GM23248 (cell line): ENCODE results near the gene GALNT10. TPM values are rescaled to one million over a fixed set of nuclear protein-coding genes. Genes with fewer than 3 reads are reported as not detected.

Source experiments
- DNase-seq: peaks from one replicate; pipeline ENCODE4 v3.0.0-alpha.2; 2015
- H2AFZ ChIP-seq: fragments of 200-600 bp; sonication (generic); 2 replicates; pipeline ENCODE4 v1.6.1; 2016; ENCODE audit warnings: antibody characterized with exemption
- H3F3A ChIP-seq: fragments of 200-600 bp; sonication (generic); 2 replicates; pipeline ENCODE4 v1.6.1; 2016; ENCODE audit warnings: mild to moderate bottlenecking, antibody characterized with exemption, mixed run types; ENCODE audit not compliant: insufficient read depth
- H3K27ac ChIP-seq: fragments of 200-600 bp; sonication (generic); 2 replicates; pipeline ENCODE4 v1.5.1; 2016; ENCODE audit warnings: mild to moderate bottlenecking
- H3K27me3 ChIP-seq: fragments of 200-600 bp; sonication (generic); replicated peaks from 2 replicates; pipeline ENCODE4 v1.6.1; 2016; ENCODE audit warnings: mild to moderate bottlenecking; ENCODE audit not compliant: insufficient read depth
- H3K36me3 ChIP-seq: fragments of 200-600 bp; sonication (generic); 2 replicates; pipeline ENCODE4 v1.6.1; 2016; ENCODE audit warnings: low read depth, mild to moderate bottlenecking
- H3K4me1 ChIP-seq: fragments of 200-600 bp; sonication (generic); 2 replicates; pipeline ENCODE4 v1.6.1; 2016; ENCODE audit warnings: mild to moderate bottlenecking; ENCODE audit not compliant: insufficient read depth
- H3K4me2 ChIP-seq: fragments of 200-600 bp; sonication (generic); one replicate; pipeline ENCODE4 v1.6.1; 2016; ENCODE audit warnings: mild to moderate bottlenecking; ENCODE audit not compliant: unreplicated experiment
- H3K4me3 ChIP-seq: fragments of 200-600 bp; sonication (generic); 2 replicates; pipeline ENCODE4 v1.5.1; 2016; ENCODE audit warnings: mild to moderate bottlenecking
- H3K79me2 ChIP-seq: fragments of 200-600 bp; sonication (generic); 2 replicates; pipeline ENCODE4 v1.6.1; 2016; ENCODE audit warnings: mild to moderate bottlenecking; ENCODE audit not compliant: insufficient read depth
- H3K9ac ChIP-seq: fragments of 200-600 bp; sonication (generic); 2 replicates; pipeline ENCODE4 v1.6.1; 2016; ENCODE audit warnings: mild to moderate bottlenecking
- H3K9me2 ChIP-seq: fragments of 200-600 bp; sonication (generic); 2 replicates; pipeline ENCODE4 v1.6.1; 2016; ENCODE audit warnings: mixed run types, mild to moderate bottlenecking, moderate library complexity; ENCODE audit not compliant: insufficient read depth
- H3K9me3 ChIP-seq: fragments of 200-600 bp; sonication (generic); one replicate; pipeline ENCODE4 v1.6.1; 2017; ENCODE audit warnings: low read depth
- H4K20me1 ChIP-seq: fragments of 200-600 bp; sonication (generic); 2 replicates; pipeline ENCODE4 v1.6.0; 2016; ENCODE audit not compliant: insufficient read depth
- EZH2 ChIP-seq: fragments of 200-600 bp; sonication (generic); IDR thresholded peaks from 2 replicates; pipeline ENCODE4 v1.6.1; 2018; ENCODE audit warnings: antibody characterized with exemption, mild to moderate bottlenecking; ENCODE audit not compliant: insufficient read depth, poor library complexity, severe bottlenecking
- EZH2phosphoT487 ChIP-seq: fragments of 200-600 bp; sonication (generic); IDR thresholded peaks from 2 replicates; pipeline ENCODE4 v1.6.1; 2018; ENCODE audit warnings: antibody characterized with exemption, moderate library complexity, mild to moderate bottlenecking, low read depth; ENCODE audit not compliant: insufficient read depth
- WGBS, 2 experiments: methylation state at CpG; one replicate each; pipeline ENCODE4 v1.1.6; 2015 to 2017; ENCODE audit warnings: low lambda C conversion rate in 2 of 2, low coverage in 1 of 2; ENCODE audit errors: missing lambda C conversion rate in 2 of 2; 5-methylcytosine and 5-hydroxymethylcytosine counted together
- in situ Hi-C: fragments of 300-500 bp; cut with MboI; formaldehyde crosslinking; loops from 2 replicates; pipeline ENCODE4 v1.15.0; 2020
- polyA plus RNA-seq: library from polyadenylated mRNA; unstranded; fragments of >200 nt; fragmentation: Nextera tagmentation; extraction: Ambion mirVana; gene quantifications from 2 replicates; pipeline ENCODE4 v1.2.1, GENCODE V29; 2016
- total RNA-seq: library from RNA; depleted of rRNA; stranded (reverse); fragments of >200 nt; shearing (Covaris generic); gene quantifications from 2 replicates; pipeline ENCODE4 v1.2.3, GENCODE V29; 2014

GALNT10 gene
- total and polyA plus RNA-seq, 2 experiments from 2014 or later, result 23.3 to 67.9 TPM

DNA sequence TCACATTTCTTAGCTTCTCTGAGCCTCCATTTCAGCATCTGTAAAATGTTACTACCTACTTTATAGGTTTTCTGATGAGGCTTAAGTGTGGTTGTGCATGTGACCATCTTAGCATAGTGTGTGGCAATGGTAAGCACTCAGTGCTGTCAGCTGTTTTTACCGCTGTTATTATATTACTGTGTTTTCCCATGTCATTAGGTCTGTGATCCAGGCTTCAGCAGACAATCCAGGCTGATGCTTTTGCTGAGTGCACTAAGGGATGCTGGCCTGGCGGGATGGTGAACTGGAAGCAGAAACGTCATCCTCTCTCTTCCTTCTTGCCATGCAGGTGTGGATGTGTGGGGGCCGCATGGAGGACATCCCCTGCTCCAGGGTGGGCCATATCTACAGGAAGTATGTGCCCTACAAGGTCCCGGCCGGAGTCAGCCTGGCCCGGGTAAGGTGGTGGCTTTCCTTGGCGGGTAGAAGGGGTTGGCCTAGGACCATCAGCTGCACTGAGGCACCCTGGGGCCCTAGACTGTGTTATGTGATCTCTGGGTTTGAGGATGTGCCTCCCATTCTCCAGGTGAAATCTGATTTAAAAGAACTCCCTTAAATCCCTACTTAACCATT, 213.3 kb downstream of the GALNT10 start:
- in situ Hi-C loops, result loop anchor here (25.0 kb wide), 1 partner anchor 217 kb away; the partner anchor contains the start of gene GALNT10
- H3K79me2 ChIP-seq, result no peaks in the 10 kb centered on the region
- no peaks in the 10 kb centered on the region for H3K36me3 ChIP-seq
- no peak overlapping the region for H3K27ac ChIP-seq
- H3K9ac ChIP-seq, result no peak overlapping the region
- H4K20me1 ChIP-seq, result no peaks in the 10 kb centered on the region
- no peak overlapping the region for H3K4me3 ChIP-seq
- no peaks in the 10 kb centered on the region for H3K27me3 ChIP-seq
- DNase-seq, result peak; percentile 26
- WGBS, 2 experiments, result 88 to 91% methylated on average over 8 of the region's 8 CpGs
- TF ChIP-seq EZH2, result no peak
- no peak for TF ChIP-seq EZH2phosphoT487
- H3K9me2 ChIP-seq, result no peaks in the 10 kb centered on the region
- H3K4me1 ChIP-seq, result no peaks in the 10 kb centered on the region
- H3K9me3 ChIP-seq, result no peaks in the 10 kb centered on the region
- H3F3A ChIP-seq, result no peaks in the 10 kb centered on the region
- no peak overlapping the region for H2AFZ ChIP-seq
- no peak overlapping the region for H3K4me2 ChIP-seq

DNA sequence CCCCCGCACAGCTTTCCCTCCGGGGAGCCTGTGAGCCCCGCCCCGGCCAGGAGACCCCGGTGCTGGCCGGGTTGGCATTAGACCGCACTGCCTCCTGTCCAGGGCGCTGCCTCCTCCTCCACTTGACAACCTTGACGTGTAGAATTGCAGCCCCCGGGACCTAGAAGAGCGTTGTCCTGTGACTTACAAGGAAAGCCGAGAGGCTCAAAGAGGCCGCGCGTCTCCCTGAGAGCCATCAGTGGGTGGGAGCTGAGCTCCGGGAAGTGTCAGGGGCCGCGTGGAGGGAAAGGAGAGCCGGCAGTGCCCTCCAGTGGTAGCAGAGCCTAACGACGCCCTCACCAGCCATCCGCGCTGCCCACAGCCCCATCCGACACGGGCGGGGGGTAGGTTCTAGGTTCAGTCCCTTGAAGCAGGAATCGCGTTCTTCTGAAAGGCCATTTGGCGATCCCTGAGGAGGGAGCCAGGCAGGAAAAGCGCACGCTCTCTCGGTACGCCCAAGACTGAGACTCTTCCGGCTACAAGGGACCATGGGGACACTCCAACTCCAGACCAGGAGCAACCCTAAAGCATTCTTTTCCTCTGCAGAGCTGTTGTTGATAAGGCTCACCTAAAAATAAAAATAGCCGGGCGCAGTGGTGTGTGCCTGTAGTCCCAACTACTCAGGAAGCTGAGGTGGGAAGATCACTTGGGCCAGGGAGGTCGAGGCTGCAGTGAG, 214.7 kb downstream of the GALNT10 start:
- H3F3A ChIP-seq, result no peaks in the 10 kb centered on the region
- H3K9ac ChIP-seq, result peak overlapping the region; percentile 71
- no peaks in the 10 kb centered on the region for H3K4me1 ChIP-seq
- peak overlapping the region; percentile 80 for H3K4me2 ChIP-seq
- DNase-seq, result peak; percentile 93
- no peak overlapping the region for H3K27ac ChIP-seq
- H3K79me2 ChIP-seq, result no peaks in the 10 kb centered on the region
- H4K20me1 ChIP-seq, result no peaks in the 10 kb centered on the region
- in situ Hi-C loops, result loop anchor here (25.0 kb wide), 1 partner anchor 218 kb away; the partner anchor contains the start of gene GALNT10
- H3K9me3 ChIP-seq, result no peaks in the 10 kb centered on the region
- TF ChIP-seq EZH2, result no peak
- TF ChIP-seq EZH2phosphoT487, result no peak
- H3K27me3 ChIP-seq, result no peaks in the 10 kb centered on the region
- peak overlapping the region; percentile 72 for H3K4me3 ChIP-seq
- 0 out of 2 replicates have a peak, but pooled peaks cover 2% of the 10 kb centered on the region for H3K36me3 ChIP-seq
- H2AFZ ChIP-seq, result peak overlapping the region; percentile 80
- 6 to 7% methylated on average over 37 of the region's 37 CpGs for WGBS, 2 experiments
- no peaks in the 10 kb centered on the region for H3K9me2 ChIP-seq

GRCh38 chr5:154406231-154406630, 215.7 kb downstream of the GALNT10 start:
- H3K4me3 ChIP-seq, result no peak overlapping the region
- H3K4me2 ChIP-seq, result no peak overlapping the region
- no peaks in the 10 kb centered on the region for H3K79me2 ChIP-seq
- WGBS, 2 experiments, result 82% methylated on average over 8 of the region's 8 CpGs
- TF ChIP-seq EZH2, result no peak
- no peak for TF ChIP-seq EZH2phosphoT487
- H3K27ac ChIP-seq, result no peak overlapping the region
- H3K9ac ChIP-seq, result no peak overlapping the region
- H4K20me1 ChIP-seq, result no peaks in the 10 kb centered on the region
- no peaks in the 10 kb centered on the region for H3K9me2 ChIP-seq
- H3K36me3 ChIP-seq, result 0 out of 2 replicates have a peak, but pooled peaks cover 9% of the 10 kb centered on the region
- H3K27me3 ChIP-seq, result no peaks in the 10 kb centered on the region
- H2AFZ ChIP-seq, result no peak overlapping the region
- no peaks in the 10 kb centered on the region for H3F3A ChIP-seq
- peak; percentile 39 for DNase-seq
- H3K4me1 ChIP-seq, result no peaks in the 10 kb centered on the region
- H3K9me3 ChIP-seq, result no peaks in the 10 kb centered on the region
- in situ Hi-C loops, result loop anchor here (25.0 kb wide), 1 partner anchor 219 kb away; the partner anchor contains the start of gene GALNT10

- no peaks in the 10 kb centered on the region for H3F3A ChIP-seq
- TF ChIP-seq EZH2phosphoT487 (no peak), EZH2 (no peak)
- H3K79me2 ChIP-seq, result no peaks in the 10 kb centered on the region
- H3K27me3 ChIP-seq, result no peaks in the 10 kb centered on the region
- H3K36me3 ChIP-seq, result 0 out of 2 replicates have a peak, but pooled peaks cover 9% of the 10 kb centered on the region
- WGBS, 2 experiments, result 99% methylated on average over 4 of the region's 4 CpGs
- no peak overlapping the region for H3K27ac ChIP-seq
- in situ Hi-C loops, result loop anchor here (25.0 kb wide), 1 partner anchor 220 kb away; the partner anchor contains the start of gene GALNT10
- no peaks in the 10 kb centered on the region for H4K20me1 ChIP-seq
- no peak overlapping the region for H3K4me2 ChIP-seq
- H2AFZ ChIP-seq, result no peak overlapping the region
- no peak overlapping the region for H3K9ac ChIP-seq
- H3K9me2 ChIP-seq, result no peaks in the 10 kb centered on the region
- DNase-seq, result no peak
- H3K4me1 ChIP-seq, result no peaks in the 10 kb centered on the region
- no peak overlapping the region for H3K4me3 ChIP-seq
- no peaks in the 10 kb centered on the region for H3K9me3 ChIP-seq
These were observed 216.3 kb downstream of the GALNT10 start for GRCh38 chr5:154406826-154407225.
